Stimulated activated naive CD8-positive, alpha-beta T cell treated with anti-CD3 and anti-CD28 coated beads, Interleukin-15, amount 100 ng/mL, for 72 hours (primary cell): ENCODE data around the gene ARHGEF38.

Experiments
- ATAC-seq: fragments of 150-1000 bp; cut with Tn5 transposase; 2 replicates; pipeline ENCODE4 v1.10.0; 2021; ENCODE audit warnings: mild to moderate bottlenecking, moderate library complexity
- DNase-seq, 2 donors: peaks; one replicate each; pipeline ENCODE4 v3.0.0; 2021 to 2022
- H3K27ac Mint-ChIP-seq, 2 donors: one replicate each; pipeline ENCODE4 v1.8.0; 2022; ENCODE audit warnings: mild to moderate bottlenecking in 2 of 2, mixed read lengths in 2 of 2, moderate library complexity in 2 of 2
- H3K27me3 Mint-ChIP-seq: one replicate; pipeline ENCODE4 v1.8.0; 2022; ENCODE audit warnings: mixed read lengths
- H3K4me1 Mint-ChIP-seq: one replicate; pipeline ENCODE4 v1.8.0; 2022; ENCODE audit warnings: mild to moderate bottlenecking, mixed read lengths
- H3K4me3 Mint-ChIP-seq, 2 donors: one replicate each; pipeline ENCODE4 v1.8.0; 2022; ENCODE audit warnings: mild to moderate bottlenecking in 2 of 2, mixed read lengths in 2 of 2, moderate library complexity in 1 of 2
- H3K9me3 Mint-ChIP-seq, 2 donors: one replicate each; pipeline ENCODE4 v1.8.0; 2022; ENCODE audit warnings: mixed read lengths in 2 of 2

The ARHGEF38 gene, protein sequence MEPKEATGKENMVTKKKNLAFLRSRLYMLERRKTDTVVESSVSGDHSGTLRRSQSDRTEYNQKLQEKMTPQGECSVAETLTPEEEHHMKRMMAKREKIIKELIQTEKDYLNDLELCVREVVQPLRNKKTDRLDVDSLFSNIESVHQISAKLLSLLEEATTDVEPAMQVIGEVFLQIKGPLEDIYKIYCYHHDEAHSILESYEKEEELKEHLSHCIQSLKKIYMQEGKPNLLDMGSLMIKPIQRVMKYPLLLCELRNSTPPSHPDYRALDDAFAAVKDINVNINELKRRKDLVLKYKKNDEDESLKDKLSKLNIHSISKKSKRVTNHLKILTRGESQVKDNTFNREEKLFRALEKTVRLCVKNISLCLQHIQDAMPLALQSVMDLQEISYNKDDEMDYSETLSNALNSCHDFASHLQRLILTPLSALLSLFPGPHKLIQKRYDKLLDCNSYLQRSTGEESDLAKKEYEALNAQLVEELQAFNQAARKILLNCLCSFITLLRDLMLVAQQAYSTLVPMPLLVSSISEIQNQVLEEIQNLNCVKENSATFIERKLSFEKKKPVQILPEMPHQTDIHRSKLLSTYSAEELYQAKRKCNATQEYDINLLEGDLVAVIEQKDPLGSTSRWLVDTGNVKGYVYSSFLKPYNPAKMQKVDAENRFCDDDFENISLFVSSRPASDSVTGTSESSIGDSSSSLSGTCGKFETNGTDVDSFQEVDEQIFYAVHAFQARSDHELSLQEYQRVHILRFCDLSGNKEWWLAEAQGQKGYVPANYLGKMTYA

DNA sequence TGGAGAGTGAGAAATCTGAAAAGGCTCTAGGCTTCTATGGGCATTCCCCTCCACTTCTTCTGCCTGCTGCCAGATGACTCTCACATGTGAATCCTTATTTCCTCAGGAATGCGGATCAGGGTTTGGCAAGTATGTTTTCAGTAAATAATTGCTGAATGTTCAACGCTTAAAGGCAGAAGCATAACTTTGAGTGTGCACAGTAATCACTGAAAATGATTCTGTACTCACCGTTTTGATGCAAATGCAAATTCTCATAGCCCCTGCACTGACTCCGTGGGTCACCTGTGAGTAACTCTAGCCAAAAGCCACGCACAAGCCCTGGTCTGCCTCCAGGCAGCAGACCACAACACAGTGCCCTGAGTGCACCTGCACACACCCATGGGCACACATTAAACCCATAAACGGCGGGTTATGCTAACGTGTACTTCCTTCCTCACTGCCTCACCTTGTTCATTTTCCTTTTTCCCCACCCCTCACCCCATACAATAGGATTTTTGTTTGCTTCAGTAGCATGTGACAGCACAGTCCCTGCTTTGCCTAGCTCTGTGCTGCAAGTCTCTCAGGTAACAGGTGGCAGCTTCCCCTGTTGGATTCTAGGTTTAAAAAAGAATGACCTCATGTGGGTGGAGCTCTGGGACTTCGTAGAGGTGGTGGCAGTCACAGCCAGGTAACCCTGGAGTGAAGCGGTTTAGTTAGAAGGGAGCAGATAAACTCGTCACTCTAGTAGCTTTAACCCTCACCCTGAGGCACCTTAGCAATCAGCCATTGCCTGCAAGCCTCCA is at the start of gene ARHGEF38:
Gene ARHGEF38, plus strand, starts transcription at position 656 of the 782 bp plus-strand sequence. CDS start 146 bp downstream, outside the sequence.
- Mint-ChIP-seq H3K27me3 (peaks cover 8% of the 10 kb centered on the region), H3K27ac (no peak within 1 kb of the TSS), H3K4me1 (no peaks in the 10 kb centered on the region), H3K9me3 (no peaks in the 10 kb centered on the region), H3K4me3 (no peak within 1 kb of the TSS)
- DNase-seq (no peak), ATAC-seq (no peak)

DNA sequence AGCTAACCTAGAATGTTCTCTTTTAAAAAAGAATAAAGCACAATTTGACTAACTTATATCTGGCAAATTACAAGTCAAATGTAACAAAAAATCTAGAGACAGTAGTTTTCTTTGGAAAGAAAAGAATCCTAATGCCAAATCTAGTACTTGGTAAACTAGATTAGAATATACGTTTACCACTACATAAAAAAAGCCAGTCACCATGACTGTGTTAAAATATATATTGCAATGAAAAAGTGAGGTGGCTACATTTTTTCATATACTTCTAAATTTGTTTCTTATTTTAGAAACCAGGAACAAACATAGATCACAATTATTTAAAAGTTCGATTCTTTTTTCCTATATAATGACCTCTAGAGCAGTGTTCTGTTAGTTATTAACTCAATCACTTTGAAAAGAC is 48.9 kb upstream of the ARHGEF38 start:
- no peaks in the 10 kb centered on the region for H3K27me3 Mint-ChIP-seq
- no peak overlapping the region for H3K4me3 Mint-ChIP-seq
- ATAC-seq: no peak
- no peaks in the 10 kb centered on the region for H3K9me3 Mint-ChIP-seq
- no peak overlapping the region for H3K27ac Mint-ChIP-seq
- no peak for DNase-seq
- H3K4me1 Mint-ChIP-seq: no peaks in the 10 kb centered on the region

DNA sequence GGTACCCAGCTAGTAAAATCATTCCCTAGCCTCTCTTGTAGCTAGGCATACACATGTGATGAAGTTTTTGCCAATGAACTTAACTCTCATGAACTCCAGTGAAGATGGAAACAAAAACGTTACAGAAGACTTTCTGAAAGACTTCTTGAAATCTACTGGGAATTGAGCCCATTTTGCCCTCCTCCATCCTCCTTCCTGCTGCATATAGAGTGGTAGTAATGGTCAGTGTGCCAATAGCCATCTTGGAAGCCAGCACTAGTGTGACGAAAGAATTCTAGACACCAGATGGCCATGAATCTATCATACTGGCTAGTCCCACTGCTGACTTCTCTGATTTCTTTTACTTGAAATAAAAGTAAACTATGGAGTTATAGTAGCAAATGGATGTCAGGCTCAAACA is 47.7 kb upstream of the ARHGEF38 start:
- Mint-ChIP-seq H3K27me3 (no peaks in the 10 kb centered on the region), H3K9me3 (no peaks in the 10 kb centered on the region), H3K4me3 (no peak overlapping the region), H3K4me1 (no peaks in the 10 kb centered on the region), H3K27ac (no peak overlapping the region)
- ATAC-seq (no peak), DNase-seq (no peak)

DNA sequence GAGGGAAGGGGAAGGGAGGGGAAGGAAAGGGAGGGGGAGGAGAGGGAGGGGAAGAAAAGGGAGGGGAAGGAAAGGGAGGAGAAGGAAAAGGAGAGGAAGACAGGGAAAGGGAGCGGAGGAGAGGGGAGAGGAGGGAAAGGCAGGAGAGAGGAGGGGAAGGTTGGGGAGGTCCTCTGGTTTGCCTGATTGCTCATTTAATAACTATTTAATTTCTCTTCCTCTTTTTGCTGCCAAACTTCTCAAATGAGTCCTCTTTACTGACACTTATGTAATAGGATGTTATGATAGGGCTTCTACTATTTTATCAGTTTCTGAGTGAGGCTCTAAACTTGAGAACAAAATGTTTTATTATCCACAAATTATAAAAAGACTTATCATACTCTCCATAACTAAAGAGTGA is 43.1 kb upstream of the ARHGEF38 start:
- Mint-ChIP-seq H3K4me1 (no peaks in the 10 kb centered on the region), H3K27ac (no peak overlapping the region), H3K4me3 (no peak overlapping the region), H3K9me3 (peaks cover 6 to 20% of the 10 kb centered on the region in 2 donors), H3K27me3 (peaks cover 25% of the 10 kb centered on the region)
- ATAC-seq (no peak), DNase-seq (no peak)

DNA sequence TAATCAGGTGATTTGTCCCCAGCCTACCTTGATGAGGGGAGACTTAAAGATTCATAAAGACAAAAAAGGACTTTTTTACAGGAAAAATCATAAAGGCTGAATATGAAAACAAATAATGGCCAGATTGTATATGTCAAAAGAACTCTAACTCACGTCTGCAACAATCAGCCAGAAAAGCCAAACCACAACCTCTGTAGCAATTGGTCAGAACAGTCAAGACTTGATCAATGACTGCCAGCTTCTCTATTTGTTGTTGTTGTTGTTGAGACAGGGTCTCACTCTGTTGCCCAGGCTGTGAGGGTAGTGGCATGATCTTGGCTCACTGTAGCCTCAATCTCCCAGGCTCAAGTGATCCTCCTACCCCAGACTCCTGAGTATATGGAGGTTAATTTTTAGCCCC is 42.7 kb upstream of the ARHGEF38 start:
- Mint-ChIP-seq H3K4me1 (no peaks in the 10 kb centered on the region), H3K4me3 (no peak overlapping the region), H3K9me3 (peaks cover 7 to 21% of the 10 kb centered on the region in 2 donors), H3K27ac (no peak overlapping the region), H3K27me3 (peaks cover 28% of the 10 kb centered on the region)
- DNase-seq (no peak), ATAC-seq (no peak)

DNA sequence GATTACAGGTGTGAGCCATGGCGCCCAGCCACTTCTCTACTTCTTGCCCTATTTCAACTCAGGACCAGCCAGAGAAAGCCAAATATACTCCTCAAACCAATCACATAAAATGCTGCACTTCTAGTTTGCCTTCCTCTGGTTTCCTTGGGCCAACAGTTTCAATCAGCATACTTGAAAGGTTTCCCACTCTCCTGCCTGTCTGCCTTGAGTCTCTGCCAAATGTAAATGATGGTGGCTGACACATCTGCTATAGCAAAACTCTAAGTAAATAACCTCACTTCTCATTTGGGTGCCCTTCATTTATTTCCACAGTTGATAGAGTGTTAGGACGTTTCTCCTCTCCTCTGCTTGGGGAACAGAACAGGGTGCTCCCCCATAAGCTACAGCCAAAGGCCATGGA is 42.2 kb upstream of the ARHGEF38 start:
- Mint-ChIP-seq H3K4me1 (no peaks in the 10 kb centered on the region), H3K4me3 (no peak overlapping the region), H3K27me3 (peaks cover 28% of the 10 kb centered on the region), H3K9me3 (peaks cover 7 to 22% of the 10 kb centered on the region in 2 donors), H3K27ac (no peak overlapping the region)
- ATAC-seq (no peak), DNase-seq (no peak)

DNA sequence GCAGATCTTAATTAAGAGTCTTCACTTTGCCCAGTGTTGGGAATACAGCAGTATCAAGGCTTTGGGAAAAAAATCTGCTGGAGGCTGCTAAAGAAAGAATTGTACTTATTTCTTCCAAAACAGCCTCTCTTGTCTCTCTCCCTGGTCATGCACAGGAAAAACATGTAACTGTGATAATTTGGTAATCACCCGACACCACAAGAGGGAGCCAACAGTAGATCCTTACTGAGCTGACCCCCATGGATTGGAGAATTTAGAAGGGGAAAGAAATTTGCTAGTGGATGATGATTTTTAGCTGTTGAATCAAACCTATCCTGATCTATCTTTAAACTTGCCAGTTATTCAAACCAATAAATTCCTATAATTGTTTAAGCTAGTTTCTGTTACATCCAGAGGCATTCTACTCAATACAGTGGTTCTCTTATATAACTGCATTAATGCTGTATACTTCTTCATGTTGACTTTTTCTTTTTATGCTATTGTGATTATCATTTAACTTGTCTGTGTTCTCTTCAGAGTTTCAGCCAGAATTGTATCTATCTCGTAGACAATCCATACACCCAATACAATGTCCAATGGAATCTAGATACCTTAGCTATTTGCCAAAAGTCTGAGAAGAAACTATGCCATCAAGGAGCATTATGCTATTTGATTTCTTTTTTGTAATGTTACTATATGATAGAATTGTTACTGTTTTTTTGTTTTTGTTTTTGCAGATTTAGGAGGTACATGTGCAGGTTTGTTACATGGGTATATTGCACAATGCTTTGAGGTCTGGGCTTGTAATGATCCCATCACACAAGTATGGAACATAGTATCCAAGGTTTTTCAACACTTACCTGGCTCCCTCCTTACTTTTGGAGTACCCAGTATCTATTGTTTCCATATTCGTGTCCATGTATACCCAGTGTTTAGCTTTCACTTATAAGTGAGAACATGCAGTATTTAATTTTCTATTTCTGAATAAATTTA is 31.3 kb upstream of the ARHGEF38 start:
- ATAC-seq (peak; percentile 58), DNase-seq (peak in 1 of 2 donors; percentile 15)
- H3K27me3 Mint-ChIP-seq: peaks cover 1% of the 10 kb centered on the region
- H3K4me3 Mint-ChIP-seq: no peak overlapping the region
- no peak overlapping the region for H3K27ac Mint-ChIP-seq
- no peaks in the 10 kb centered on the region for H3K9me3 Mint-ChIP-seq
- no peaks in the 10 kb centered on the region for H3K4me1 Mint-ChIP-seq

DNA sequence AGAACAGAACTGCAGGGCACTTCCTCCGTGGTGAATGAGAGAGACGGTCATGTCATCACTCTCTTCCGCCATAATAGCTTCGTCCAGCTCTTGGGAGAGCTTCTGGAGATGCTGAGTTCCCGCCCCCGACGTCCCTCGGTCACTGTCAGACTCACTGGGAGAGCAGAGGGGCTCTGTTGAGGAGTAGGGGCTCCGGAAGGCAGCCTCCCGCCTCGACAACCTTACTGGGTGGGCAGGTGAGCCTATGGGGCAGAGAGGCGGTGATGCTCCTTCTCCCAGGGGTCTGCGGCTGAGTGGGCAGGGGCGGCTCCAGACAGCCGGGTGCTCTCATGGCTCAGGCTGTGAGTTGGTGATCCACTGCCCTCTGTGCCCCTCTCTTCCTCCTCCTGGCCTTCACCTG is 25.8 kb upstream of the ARHGEF38 start:
- ATAC-seq: no peak
- Mint-ChIP-seq H3K27me3 (no peaks in the 10 kb centered on the region), H3K4me3 (no peak overlapping the region), H3K27ac (no peak overlapping the region), H3K4me1 (no peaks in the 10 kb centered on the region), H3K9me3 (no peaks in the 10 kb centered on the region)
- no peak for DNase-seq

DNA sequence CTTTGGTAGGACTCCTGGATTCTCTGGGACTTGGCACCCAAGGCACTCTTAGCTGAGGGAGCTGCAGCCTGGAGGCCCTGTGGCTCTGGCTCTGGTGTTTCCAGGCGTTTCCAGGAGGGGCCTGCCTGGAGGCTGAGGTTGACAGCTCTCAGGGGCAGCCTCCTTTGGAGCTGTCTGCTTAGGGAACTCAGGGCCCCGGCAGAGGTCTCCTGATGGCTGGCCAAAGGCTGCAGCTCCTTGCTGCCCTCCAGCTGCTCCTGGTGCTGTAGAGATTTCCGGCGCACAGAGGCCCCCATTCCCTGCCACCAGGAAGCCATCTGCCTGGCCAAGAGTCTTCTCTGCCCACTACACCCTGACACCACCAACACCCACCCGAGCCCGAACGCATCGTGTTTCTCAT is 25.3 kb upstream of the ARHGEF38 start:
- Mint-ChIP-seq H3K4me3 (no peak overlapping the region), H3K27me3 (no peaks in the 10 kb centered on the region), H3K27ac (no peak overlapping the region), H3K4me1 (no peaks in the 10 kb centered on the region), H3K9me3 (no peaks in the 10 kb centered on the region)
- DNase-seq: no peak
- no peak for ATAC-seq

DNA sequence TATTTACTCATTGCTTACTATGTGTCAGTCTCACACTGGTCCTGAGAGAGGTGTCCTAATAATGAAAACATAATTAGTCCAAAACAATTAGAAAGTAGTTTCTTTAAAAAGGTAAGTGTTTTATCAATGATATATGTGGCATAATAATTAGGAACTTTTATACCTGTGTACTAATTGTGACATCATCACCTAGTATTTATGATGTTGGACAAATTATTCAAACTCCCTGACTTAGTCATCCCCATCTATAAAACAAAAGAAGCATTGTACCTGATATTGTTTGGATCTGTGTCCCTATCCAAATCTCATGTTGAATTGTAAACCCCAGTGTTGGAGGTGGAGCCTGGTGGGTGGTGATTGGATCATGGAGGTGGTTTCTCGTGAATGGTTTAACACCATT is 15.8 kb upstream of the ARHGEF38 start:
- H3K27me3 Mint-ChIP-seq: peaks cover 15% of the 10 kb centered on the region
- H3K4me1 Mint-ChIP-seq: no peaks in the 10 kb centered on the region
- no peaks in the 10 kb centered on the region for H3K9me3 Mint-ChIP-seq

DNA sequence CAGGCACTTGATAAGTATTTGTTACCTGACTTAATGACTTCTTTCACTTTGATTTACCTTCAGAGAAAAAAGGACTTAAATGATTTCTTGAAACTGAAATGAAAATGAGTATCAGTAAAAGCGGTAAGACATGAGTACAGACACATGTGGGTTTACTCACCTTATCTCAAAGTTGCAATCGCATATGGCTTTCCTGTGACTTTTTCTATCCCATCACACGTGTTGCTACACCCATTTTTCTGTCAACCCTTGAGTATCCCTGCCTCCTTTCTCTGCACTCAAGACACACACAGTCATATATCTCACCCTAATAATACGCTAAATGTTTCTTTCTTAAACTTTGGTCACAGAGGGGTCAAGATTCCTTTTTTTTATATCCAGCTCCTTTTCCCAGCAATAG is 11.0 kb upstream of the ARHGEF38 start:
- no peak for DNase-seq
- Mint-ChIP-seq H3K4me1 (no peaks in the 10 kb centered on the region), H3K9me3 (no peaks in the 10 kb centered on the region), H3K27ac (no peak overlapping the region), H3K4me3 (no peak overlapping the region), H3K27me3 (peaks cover 21% of the 10 kb centered on the region)
- no peak for ATAC-seq

More for the DNA sequence above, 15.8 kb upstream of the ARHGEF38 start:
- Mint-ChIP-seq H3K4me3 (no peak overlapping the region), H3K27ac (no peak overlapping the region)
- no peak for DNase-seq
- ATAC-seq: no peak

DNA sequence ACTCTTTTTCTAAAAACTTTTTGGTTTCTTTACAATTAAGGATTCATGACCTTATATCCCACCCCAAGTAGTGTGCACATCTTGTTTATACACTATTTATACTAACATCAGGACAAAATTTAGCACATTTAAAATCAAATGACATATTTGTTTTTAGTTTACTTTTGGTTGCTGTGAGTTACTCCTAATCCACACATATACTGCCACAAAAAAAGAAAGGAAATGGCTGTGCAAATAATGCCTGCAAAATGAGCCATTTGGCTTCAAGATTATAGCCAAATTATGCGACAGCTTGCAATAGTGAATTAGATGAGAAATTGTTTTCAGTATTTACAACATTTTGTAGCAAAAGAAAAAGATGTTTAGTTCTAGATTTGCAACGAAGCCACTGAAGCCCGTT is 10.4 kb upstream of the ARHGEF38 start:
- no peaks in the 10 kb centered on the region for H3K9me3 Mint-ChIP-seq
- ATAC-seq (no peak), DNase-seq (no peak)
- no peak overlapping the region for H3K4me3 Mint-ChIP-seq
- no peaks in the 10 kb centered on the region for H3K4me1 Mint-ChIP-seq
- peaks cover 15% of the 10 kb centered on the region for H3K27me3 Mint-ChIP-seq
- H3K27ac Mint-ChIP-seq: no peak overlapping the region

DNA sequence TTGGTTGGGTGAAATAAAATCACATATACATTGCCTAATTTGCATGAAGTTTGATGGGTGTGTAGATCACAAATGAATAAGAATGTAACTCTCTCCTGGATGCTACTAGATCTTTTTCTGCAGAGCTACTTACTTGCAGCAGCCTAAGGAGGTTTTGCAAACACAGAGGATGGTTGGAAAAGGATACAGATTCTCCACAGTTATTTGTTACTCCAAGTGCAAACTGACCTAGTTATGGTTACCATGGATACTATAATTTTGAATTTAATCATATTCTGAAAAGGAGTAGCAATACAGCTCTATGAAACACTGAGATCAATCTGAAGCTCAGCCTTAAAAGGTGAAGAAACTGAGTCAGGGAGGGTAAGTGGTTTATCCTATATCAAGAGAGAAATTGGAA is 9.1 kb upstream of the ARHGEF38 start:
- Mint-ChIP-seq H3K27ac (no peak overlapping the region), H3K9me3 (no peaks in the 10 kb centered on the region), H3K4me1 (no peaks in the 10 kb centered on the region), H3K27me3 (peaks cover 19% of the 10 kb centered on the region), H3K4me3 (no peak overlapping the region)
- DNase-seq (no peak), ATAC-seq (no peak)

DNA sequence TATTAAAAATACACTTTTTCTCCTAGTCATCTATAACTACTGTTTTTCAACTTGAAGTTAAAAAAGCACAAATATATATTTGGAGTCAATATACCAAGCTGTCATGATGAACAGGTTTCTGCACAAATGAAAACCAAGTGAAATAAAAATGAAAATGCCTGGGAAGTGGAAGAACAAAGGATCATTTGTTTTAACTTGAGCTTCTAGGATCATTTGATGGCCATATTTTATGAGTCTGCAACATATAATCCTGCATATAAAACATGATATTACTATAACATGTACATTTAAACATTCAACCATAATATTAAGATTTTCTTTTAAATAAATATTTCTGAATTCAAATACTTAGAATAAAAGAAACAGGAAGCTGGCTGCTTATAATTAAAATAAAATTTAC is 8.5 kb upstream of the ARHGEF38 start:
- Mint-ChIP-seq H3K27me3 (peaks cover 20% of the 10 kb centered on the region), H3K9me3 (no peaks in the 10 kb centered on the region), H3K27ac (no peak overlapping the region), H3K4me3 (no peak overlapping the region), H3K4me1 (no peaks in the 10 kb centered on the region)
- ATAC-seq (no peak), DNase-seq (no peak)
